Adrenal gland (tissue), 5 donors: ENCODE measurements around the gene C3.

Source experiments
- POLR2A ChIP-seq, 2 donors: fragments of 450-650 bp; IDR thresholded peaks; one replicate each; pipeline ENCODE4 v1.6.1; 2017; ENCODE audit warnings: antibody characterized with exemption in 2 of 2, mild to moderate bottlenecking in 2 of 2, moderate library complexity in 1 of 2
- TF ChIP-seq, protein P1 (sequence below), 6 experiments: fragments of 450-650 bp in 4 of 6; fragments of 200-600 bp in 2 of 6; sonication (generic) in 1 of 6; IDR thresholded peaks; 1 replicate in 5 of 6; 2 replicates in 1 of 6; pipeline versions ENCODE4 v1.5.1 to v1.8.0; 2016 to 2021; ENCODE audit warnings: antibody characterized with exemption in 6 of 6, mild to moderate bottlenecking in 2 of 6, moderate library complexity in 1 of 6
- donor health status: DM: no; HTN: no; CAD: no.

DNA sequence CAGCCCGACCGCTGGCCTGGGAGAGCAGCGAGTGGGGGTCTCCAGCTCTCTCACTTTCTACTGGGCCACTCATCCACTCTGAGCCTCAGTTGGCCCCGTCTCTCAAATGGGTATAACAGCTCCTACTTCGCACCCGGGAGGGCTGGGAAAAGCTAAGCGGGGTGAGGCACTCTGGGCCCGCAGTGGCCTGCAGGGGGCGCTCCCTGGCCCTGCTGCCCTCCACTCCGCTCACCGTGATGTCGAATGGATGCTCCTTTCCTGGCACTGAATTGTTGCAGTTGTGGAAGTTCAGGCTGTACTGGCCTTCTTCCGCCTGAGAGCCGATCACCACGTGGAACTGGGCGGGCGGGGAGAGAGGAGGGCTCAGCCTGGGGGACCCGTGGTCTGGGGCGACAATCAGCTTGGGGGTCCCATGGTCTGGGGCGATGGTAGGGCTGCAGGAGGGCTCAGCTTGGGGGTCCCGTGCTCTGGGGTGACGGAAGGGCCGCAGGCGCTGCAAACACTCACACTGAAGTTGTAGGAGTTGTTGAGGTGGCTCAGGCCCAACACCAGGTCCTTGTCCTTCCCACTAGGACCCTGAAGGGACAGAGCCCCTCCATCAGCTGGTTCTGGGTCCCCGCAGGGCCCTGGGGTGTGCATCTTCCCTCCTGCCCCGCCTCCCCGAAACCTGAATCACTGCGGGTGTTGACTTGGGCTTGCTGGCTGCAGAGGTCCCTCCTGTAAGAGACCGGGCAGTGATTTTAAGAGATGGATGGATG is 13.1 kb upstream of the C3 start:
- no peak for TF ChIP-seq POLR2A (IDR thresholded peaks at IDR 0.05)
- TF ChIP-seq, protein P1, sequence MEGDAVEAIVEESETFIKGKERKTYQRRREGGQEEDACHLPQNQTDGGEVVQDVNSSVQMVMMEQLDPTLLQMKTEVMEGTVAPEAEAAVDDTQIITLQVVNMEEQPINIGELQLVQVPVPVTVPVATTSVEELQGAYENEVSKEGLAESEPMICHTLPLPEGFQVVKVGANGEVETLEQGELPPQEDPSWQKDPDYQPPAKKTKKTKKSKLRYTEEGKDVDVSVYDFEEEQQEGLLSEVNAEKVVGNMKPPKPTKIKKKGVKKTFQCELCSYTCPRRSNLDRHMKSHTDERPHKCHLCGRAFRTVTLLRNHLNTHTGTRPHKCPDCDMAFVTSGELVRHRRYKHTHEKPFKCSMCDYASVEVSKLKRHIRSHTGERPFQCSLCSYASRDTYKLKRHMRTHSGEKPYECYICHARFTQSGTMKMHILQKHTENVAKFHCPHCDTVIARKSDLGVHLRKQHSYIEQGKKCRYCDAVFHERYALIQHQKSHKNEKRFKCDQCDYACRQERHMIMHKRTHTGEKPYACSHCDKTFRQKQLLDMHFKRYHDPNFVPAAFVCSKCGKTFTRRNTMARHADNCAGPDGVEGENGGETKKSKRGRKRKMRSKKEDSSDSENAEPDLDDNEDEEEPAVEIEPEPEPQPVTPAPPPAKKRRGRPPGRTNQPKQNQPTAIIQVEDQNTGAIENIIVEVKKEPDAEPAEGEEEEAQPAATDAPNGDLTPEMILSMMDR (IDR thresholded peaks at IDR 0.05) = peak in 3 of 6 experiments; percentile 10 to 31 (median 12)
